IMR-90 (cell line): ENCODE measurements around the gene SLC1A7. TPM values are rescaled to one million over a fixed set of nuclear protein-coding genes. Genes with fewer than 3 reads are reported as not detected.

Experiments
- ATAC-seq: fragments of 200-7000 bp; cut with Tn5 transposase; 2 replicates; pipeline ENCODE4 v1.9.1; 2020; ENCODE audit warnings: low read depth, mild to moderate bottlenecking, moderate library complexity
- BruUV-seq: library from RNA; stranded (reverse); fragments of 400-500 nt; replicated peaks from 2 replicates; lab custom pipeline; 2021; lab: Mats Ljungman, UMichigan
- CTCF ChIA-PET: fragments of 300-600 bp; formaldehyde crosslinking; extraction: SDS; loops from one replicate; lab custom pipeline; 2021; ENCODE audit warnings: antibody characterized with exemption; lab: Yijun Ruan, JAX
- POLR2A ChIA-PET: fragments of 300-600 bp; sonication (Branson Sonifier 250); formaldehyde crosslinking; loops from one replicate; lab custom pipeline; 2022; ENCODE audit warnings: antibody characterized with exemption; ENCODE audit not compliant: unreplicated experiment; lab: Charles Lee
- DNase-seq: peaks from one replicate; pipeline ENCODE4 v3.0.0; 2013
- H2AFZ ChIP-seq: replicated peaks from 2 replicates; pipeline ENCODE3; 2013; ENCODE audit warnings: low read length, mild to moderate bottlenecking; ENCODE audit not compliant: poor library complexity
- H2AK5ac ChIP-seq: 2 replicates; pipeline ENCODE4 v1.6.1; 2013; ENCODE audit warnings: low read depth, low read length, inconsistent platforms
- H2AK9ac ChIP-seq: replicated peaks from 2 replicates; pipeline ENCODE3; 2013; ENCODE audit warnings: mild to moderate bottlenecking, low read depth, low read length, moderate library complexity; ENCODE audit not compliant: poor library complexity
- H2BK120ac ChIP-seq: 2 replicates; pipeline ENCODE4 v1.6.1; 2013; ENCODE audit warnings: low read depth, low read length, inconsistent platforms
- H2BK15ac ChIP-seq: 3 replicates; pipeline ENCODE4 v1.6.1; 2013; ENCODE audit warnings: low read depth, low read length, inconsistent platforms
- H2BK20ac ChIP-seq: 2 replicates; pipeline ENCODE4 v1.6.1; 2013; ENCODE audit warnings: low read depth, mild to moderate bottlenecking, inconsistent platforms, low read length, moderate library complexity
- H2BK5ac ChIP-seq: 2 replicates; pipeline ENCODE4 v1.6.1; 2013; ENCODE audit warnings: mild to moderate bottlenecking, low read depth, low read length, inconsistent platforms; ENCODE audit not compliant: poor library complexity, severe bottlenecking
- H3K14ac ChIP-seq: replicated peaks from 2 replicates; pipeline ENCODE4 v1.6.1; 2013; ENCODE audit warnings: low read depth, low read length, inconsistent platforms
- H3K18ac ChIP-seq: 2 replicates; pipeline ENCODE4 v1.6.1; 2013; ENCODE audit warnings: low read depth, low read length, control low read depth
- H3K23ac ChIP-seq: 2 replicates; pipeline ENCODE4 v1.6.1; 2013; ENCODE audit warnings: low read depth, low read length, inconsistent platforms
- H3K27ac ChIP-seq: 2 replicates; pipeline ENCODE4 v1.5.1; 2013; ENCODE audit warnings: mild to moderate bottlenecking, control low read depth, low read length; ENCODE audit not compliant: insufficient read depth
- H3K27me3 ChIP-seq: 2 replicates; pipeline ENCODE4 v1.6.1; 2013; ENCODE audit warnings: low read length; ENCODE audit not compliant: control insufficient read depth, insufficient read depth
- H3K36me3 ChIP-seq: 2 replicates; pipeline ENCODE4 v1.6.1; 2013; ENCODE audit warnings: low read length, mixed read lengths; ENCODE audit not compliant: control insufficient read depth, insufficient read depth
- H3K4ac ChIP-seq: 2 replicates; pipeline ENCODE4 v1.6.1; 2013; ENCODE audit warnings: low read depth, low read length, inconsistent platforms
- H3K4me1 ChIP-seq: 2 replicates; pipeline ENCODE4 v1.6.1; 2013; ENCODE audit warnings: low read length, mixed read lengths; ENCODE audit not compliant: control insufficient read depth, insufficient read depth
- H3K4me2 ChIP-seq: 2 replicates; pipeline ENCODE4 v1.6.1; 2013; ENCODE audit warnings: low read depth, mild to moderate bottlenecking, control low read depth, low read length, moderate library complexity
- H3K4me3 ChIP-seq: 2 replicates; pipeline ENCODE4 v1.5.1; 2013; ENCODE audit warnings: low read depth, mild to moderate bottlenecking, control low read depth, low read length, moderate library complexity; ENCODE audit not compliant: insufficient read depth
- H3K56ac ChIP-seq: 2 replicates; pipeline ENCODE4 v1.6.1; 2013; ENCODE audit warnings: low read length, inconsistent platforms; ENCODE audit not compliant: insufficient read depth; ENCODE audit errors: extremely low read depth
- H3K79me1 ChIP-seq, 2 experiments: 2 replicates each; pipeline ENCODE4 v1.6.1; 2013; ENCODE audit warnings: low read length in 2 of 2, inconsistent platforms in 1 of 2, low read depth in 1 of 2
- H3K9ac ChIP-seq: 2 replicates; pipeline ENCODE4 v1.6.1; 2013; ENCODE audit warnings: low read depth, low read length, control low read depth
- H3K9me1 ChIP-seq: 2 replicates; pipeline ENCODE4 v1.6.1; 2013; ENCODE audit warnings: low read length, inconsistent platforms; ENCODE audit not compliant: insufficient read depth
- H3K9me3 ChIP-seq: 2 replicates; pipeline ENCODE4 v1.6.1; 2013; ENCODE audit warnings: low read length; ENCODE audit not compliant: control insufficient read depth, insufficient read depth
- H4K20me1 ChIP-seq: 2 replicates; pipeline ENCODE4 v1.6.1; 2013; ENCODE audit warnings: low read length, inconsistent platforms; ENCODE audit not compliant: insufficient read depth
- H4K5ac ChIP-seq: 2 replicates; pipeline ENCODE4 v1.6.1; 2013; ENCODE audit warnings: mild to moderate bottlenecking, low read depth, low read length, control low read depth
- H4K8ac ChIP-seq, 2 experiments: 2 replicates each; pipeline ENCODE4 v1.6.1; 2013; ENCODE audit warnings: low read depth in 2 of 2, low read length in 2 of 2, control low read depth in 1 of 2, inconsistent platforms in 1 of 2
- H4K91ac ChIP-seq: 2 replicates; pipeline ENCODE4 v1.6.1; 2013; ENCODE audit warnings: low read depth, low read length, inconsistent platforms; ENCODE audit not compliant: insufficient read depth
- CTCF ChIP-seq: conservative IDR thresholded peaks from 2 replicates; pipeline ENCODE4 v1.5.1; 2012; ENCODE audit warnings: mild to moderate bottlenecking, low read depth, low read length, improper control_type of control experiment
- NFE2L2 ChIP-seq: fragments of 150-350 bp; IDR thresholded peaks from 2 replicates; pipeline ENCODE4 v1.6.1; 2016; ENCODE audit warnings: low read depth, mild to moderate bottlenecking, low read length
- RAD21 ChIP-seq: IDR thresholded peaks from 2 replicates; pipeline ENCODE4 v1.6.1; 2012; ENCODE audit warnings: low read length, improper control_type of control experiment
- RCOR1 ChIP-seq: IDR thresholded peaks from 2 replicates; pipeline ENCODE4 v1.6.1; 2012; ENCODE audit warnings: mild to moderate bottlenecking, low read length, improper control_type of control experiment; ENCODE audit not compliant: insufficient replicate concordance
- WGBS, 2 experiments: methylation state at CpG; one replicate each; pipeline versions ENCODE4 v1.1.5 to v1.1.7; 2013; ENCODE audit warnings: missing lambda C conversion rate in 2 of 2; ENCODE audit not compliant: insufficient read length in 1 of 2; ENCODE audit errors: extremely low coverage in 2 of 2; 5-methylcytosine and 5-hydroxymethylcytosine counted together
- dilution Hi-C: fragments of 300-500 bp; cut with HindIII; formaldehyde crosslinking; loops from one replicate; pipeline ENCODE4 v1.14.3; 2018; ENCODE audit warnings: low sequenced_read_pairs; ENCODE audit not compliant: unreplicated experiment
- in situ Hi-C: fragments of 300-500 bp; cut with MboI; formaldehyde crosslinking; loops from 3 replicates; pipeline ENCODE4 v1.14.3; 2019; ENCODE audit warnings: low sequenced_read_pairs, inconsistent platforms, mixed read lengths
- intact Hi-C: fragments of 100-400 bp; cut with micrococcal nuclease; formaldehyde crosslinking; loops from 2 replicates; pipeline ENCODE4 v1.10.0; 2022
- polyA plus RNA-seq, 3 experiments: library from polyadenylated mRNA; depleted of rRNA; stranded (reverse); fragments of >200 nt; gene quantifications; 2 replicates each; pipeline ENCODE4 v1.2.3, GENCODE V29; 2012; ENCODE audit warnings: low replicate concordance in 1 of 3
- total RNA-seq: library from RNA; depleted of rRNA; stranded (reverse); fragments of >200 nt; gene quantifications from 2 replicates; pipeline ENCODE4 v1.2.3, GENCODE V29; 2012
- TF ChIP-seq, protein P1 (sequence below): fragments of 150-350 bp; IDR thresholded peaks from 2 replicates; pipeline ENCODE4 v1.6.1; 2016; ENCODE audit warnings: low read depth, mild to moderate bottlenecking, low read length, moderate library complexity, borderline replicate concordance

SLC1A7 gene
- total and polyA plus RNA-seq, 2 of the 4 experiments (the other 2 are of a cell fraction): 0.05 TPM; not detected in 1

DNA sequence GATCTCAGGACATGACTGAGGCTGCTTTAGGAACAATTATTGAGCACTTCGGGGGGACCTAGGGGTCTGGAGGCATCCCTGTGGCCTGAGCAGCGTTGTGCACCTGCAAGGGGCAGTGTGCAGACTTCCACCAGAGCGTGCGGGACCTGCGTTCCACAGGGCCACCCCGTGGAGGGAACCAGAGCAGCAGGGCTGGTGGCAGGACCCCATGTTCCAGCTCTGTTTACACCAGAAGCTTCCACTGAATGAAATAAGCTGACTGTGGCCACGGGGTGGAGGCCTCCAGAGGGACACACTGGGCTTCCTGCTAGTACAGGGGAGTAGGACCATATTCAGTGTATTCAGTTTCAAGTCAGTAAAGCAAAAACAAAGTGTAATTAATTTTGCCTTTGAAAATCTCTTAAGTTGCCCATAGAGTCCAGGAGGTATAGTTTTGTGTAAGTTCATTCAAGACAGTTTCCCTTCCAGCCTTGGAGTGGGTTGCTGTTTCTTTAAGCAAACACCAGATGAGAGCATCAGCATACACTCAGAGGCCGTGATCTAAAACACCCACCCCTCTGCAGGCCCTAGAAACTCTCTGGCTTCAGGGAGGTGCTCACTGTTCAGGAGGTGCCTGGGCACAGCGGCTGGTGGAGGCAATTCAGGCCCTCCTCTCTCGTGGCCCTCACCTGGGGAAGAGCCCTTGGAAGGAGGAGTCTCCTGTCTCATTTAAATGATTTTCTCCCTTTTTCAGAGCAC is 16.6 kb downstream of the SLC1A7 start:
- Histone ChIP-seq H2BK5ac (peak overlapping the region; percentile 6), H4K20me1 (no peaks in the 10 kb centered on the region), H3K4me2 (no peak overlapping the region), H3K18ac (peak overlapping the region; percentile 83), H3K36me3 (no peaks in the 10 kb centered on the region), H3K4me3 (no peak overlapping the region), H2AK5ac (peak overlapping the region; percentile 75), H3K14ac (peak overlapping the region; percentile 49; the same call in 1 of the 2 replicates), H2AFZ (peak overlapping the region; percentile 78), H2BK15ac (peak overlapping the region; percentile 36; the same call in 1 of the 3 replicates), H2AK9ac (peak overlapping the region; percentile 26), H3K4ac (peak overlapping the region; percentile 10), H2BK120ac (peak overlapping the region; percentile 81), H3K9me3 (no peaks in the 10 kb centered on the region), H3K79me1 (no peaks in the 10 kb centered on the region), H4K8ac (peak overlapping the region in 1 of 2 experiments; percentile 64; a peak in 3 of 4 replicates), H4K5ac (peak overlapping the region; percentile 78), H3K56ac (no peak overlapping the region; the same call in 1 of the 2 replicates), H3K27me3 (no peaks in the 10 kb centered on the region), H2BK20ac (peak overlapping the region; percentile 49), H3K9me1 (peaks cover 29% of the 10 kb centered on the region), H3K27ac (no peak overlapping the region), H4K91ac (peak overlapping the region; percentile 67), H3K9ac (no peak overlapping the region), H3K23ac (no peak overlapping the region; the same call in 1 of the 2 replicates), H3K4me1 (peaks cover 41% of the 10 kb centered on the region)
- in situ Hi-C loops: no loop called here
- ATAC-seq: peak; percentile 63
- dilution Hi-C loops: no loop called here
- CTCF ChIA-PET: no interaction called here
- intact Hi-C loops: no loop called here
- TF ChIP-seq NFE2L2 (no peak), RCOR1 (no peak), RAD21 (peak; percentile 12; the same call in 1 of the 2 replicates), CTCF (peak; percentile 19; the same call in 1 of the 2 replicates)
- TF ChIP-seq, protein P1, sequence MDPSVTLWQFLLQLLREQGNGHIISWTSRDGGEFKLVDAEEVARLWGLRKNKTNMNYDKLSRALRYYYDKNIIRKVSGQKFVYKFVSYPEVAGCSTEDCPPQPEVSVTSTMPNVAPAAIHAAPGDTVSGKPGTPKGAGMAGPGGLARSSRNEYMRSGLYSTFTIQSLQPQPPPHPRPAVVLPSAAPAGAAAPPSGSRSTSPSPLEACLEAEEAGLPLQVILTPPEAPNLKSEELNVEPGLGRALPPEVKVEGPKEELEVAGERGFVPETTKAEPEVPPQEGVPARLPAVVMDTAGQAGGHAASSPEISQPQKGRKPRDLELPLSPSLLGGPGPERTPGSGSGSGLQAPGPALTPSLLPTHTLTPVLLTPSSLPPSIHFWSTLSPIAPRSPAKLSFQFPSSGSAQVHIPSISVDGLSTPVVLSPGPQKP: no peak
- DNase-seq: peak; percentile 48
- 83% methylated on average over 4 of the region's 10 CpGs; no CpG with 5 or more reads in 1 of the 2 experiments for WGBS, 2 experiments
- POLR2A ChIA-PET: no interaction called here
- no TSS peak for BruUV-seq
